H1 (cell line): ENCODE results near the gene MPPED1. TPM values are rescaled to one million over a fixed set of nuclear protein-coding genes. Genes with fewer than 3 reads are reported as not detected.

Source experiments
- CTCF ChIA-PET: fragments of 300-600 bp; sonication (Branson Sonifier 250); formaldehyde crosslinking; loops from one replicate; lab custom pipeline; 2021; ENCODE audit not compliant: partially characterized antibody; lab: Charles Lee
- POLR2A ChIA-PET: fragments of 300-600 bp; sonication (Branson Sonifier 250); formaldehyde crosslinking; loops from one replicate; lab custom pipeline; 2021; ENCODE audit warnings: inconsistent platforms; ENCODE audit not compliant: partially characterized antibody; lab: Charles Lee
- DNase-seq, 2 experiments: peaks; one replicate each; pipeline versions ENCODE4 v3.0.0 to v3.0.0-alpha.2; 2010 to 2022; ENCODE audit warnings: low spot score in 2 of 2, low read depth in 1 of 2, mixed read lengths in 1 of 2
- FAIRE-seq: peaks from 2 replicates; lab custom pipeline; 2011; peaks lifted over from hg19 to GRCh38; lab: Jason Lieb, UNC
- H2AFZ ChIP-seq: 2 replicates; pipeline ENCODE4 v1.8.1; 2012; ENCODE audit warnings: low read length, inconsistent platforms
- H2AK5ac ChIP-seq: 2 replicates; pipeline ENCODE4 v1.6.1; 2013; ENCODE audit warnings: low read depth, low read length
- H2BK120ac ChIP-seq: replicated peaks from 2 replicates; pipeline ENCODE3; 2013; ENCODE audit warnings: low read depth, low read length, inconsistent platforms
- H2BK12ac ChIP-seq: 2 replicates; pipeline ENCODE4 v1.6.1; 2013; ENCODE audit warnings: low read depth, low read length
- H2BK15ac ChIP-seq: 2 replicates; pipeline ENCODE4 v1.6.1; 2013; ENCODE audit warnings: low read length
- H2BK20ac ChIP-seq: 2 replicates; pipeline ENCODE4 v1.6.1; 2013; ENCODE audit warnings: low read length
- H2BK5ac ChIP-seq: 2 replicates; pipeline ENCODE4 v1.6.1; 2013; ENCODE audit warnings: low read depth, low read length
- H3K14ac ChIP-seq: 2 replicates; pipeline ENCODE4 v1.6.1; 2013; ENCODE audit warnings: inconsistent platforms; ENCODE audit not compliant: insufficient read length
- H3K18ac ChIP-seq: 2 replicates; pipeline ENCODE4 v1.6.1; 2013; ENCODE audit warnings: low read length; ENCODE audit errors: extremely low read depth
- H3K23ac ChIP-seq: 2 replicates; pipeline ENCODE4 v1.6.1; 2013; ENCODE audit warnings: inconsistent platforms; ENCODE audit not compliant: insufficient read length
- H3K23me2 ChIP-seq: 2 replicates; pipeline ENCODE4 v1.6.1; 2013; ENCODE audit warnings: low read depth, low read length
- H3K27ac ChIP-seq: 2 replicates; pipeline ENCODE4 v1.6.1; 2011; ENCODE audit warnings: low read depth, low read length, inconsistent platforms
- H3K27me3 ChIP-seq, 4 experiments: replicated peaks in 1 of 4; 1 replicate in 1 of 4; 2 replicates in 3 of 4; pipeline versions ENCODE4 v1.6.1 to v1.8.1; 2011 to 2013; ENCODE audit warnings: low read length in 3 of 4, mild to moderate bottlenecking in 3 of 4, inconsistent platforms in 2 of 4, mixed read lengths in 2 of 4, moderate library complexity in 1 of 4; ENCODE audit not compliant: control insufficient read depth in 3 of 4, insufficient read depth in 3 of 4; ENCODE audit errors: extremely low read depth in 1 of 4
- H3K36me3 ChIP-seq, 4 experiments: 2 replicates each; pipeline versions ENCODE4 v1.6.1 to v1.8.1; 2011 to 2013; ENCODE audit warnings: mild to moderate bottlenecking in 4 of 4, low read length in 3 of 4, moderate library complexity in 2 of 4, control low read depth in 1 of 4, inconsistent platforms in 1 of 4; ENCODE audit not compliant: insufficient read depth in 4 of 4, control insufficient read depth in 2 of 4
- H3K4ac ChIP-seq: replicated peaks from 2 replicates; pipeline ENCODE3; 2013; ENCODE audit warnings: low read length, low read depth, mixed read lengths, inconsistent platforms; ENCODE audit not compliant: insufficient read length
- H3K4me1 ChIP-seq, 4 experiments: replicated peaks in 1 of 4; 1 replicate in 1 of 4; 2 replicates in 3 of 4; pipeline versions ENCODE4 v1.6.1 to v1.8.1; 2011 to 2013; ENCODE audit warnings: low read length in 3 of 4, inconsistent platforms in 2 of 4, mixed read lengths in 1 of 4; ENCODE audit not compliant: insufficient read depth in 4 of 4, control insufficient read depth in 3 of 4
- H3K4me2 ChIP-seq, 2 experiments: 2 replicates each; pipeline versions ENCODE4 v1.6.1 to v1.8.1; 2011 to 2013; ENCODE audit warnings: low read depth in 2 of 2, low read length in 2 of 2, control low read depth in 1 of 2, inconsistent platforms in 1 of 2, mild to moderate bottlenecking in 1 of 2; ENCODE audit not compliant: insufficient read depth in 1 of 2
- H3K4me3 ChIP-seq, 4 experiments: fragments of 200-600, 300-600 bp in 1 of 4; sonication (generic), shearing (Covaris generic), sonication (Bioruptor Twin) in 1 of 4; 2 replicates each; pipeline versions ENCODE4 v1.5.1 to v1.8.1; 2011 to 2016; ENCODE audit warnings: low read length in 4 of 4, low read depth in 3 of 4, control low read depth in 2 of 4, inconsistent platforms in 2 of 4, mild to moderate bottlenecking in 2 of 4, mixed read lengths in 1 of 4, moderate library complexity in 1 of 4; ENCODE audit not compliant: insufficient read depth in 2 of 4; ENCODE audit errors: extremely low read depth in 1 of 4
- H3K56ac ChIP-seq: replicated peaks from 2 replicates; pipeline ENCODE3; 2013; ENCODE audit warnings: low read depth, mild to moderate bottlenecking, mixed read lengths, low read length, inconsistent platforms; ENCODE audit not compliant: insufficient read length
- H3K79me1 ChIP-seq: 2 replicates; pipeline ENCODE4 v1.6.1; 2013; ENCODE audit warnings: low read depth, low read length, control low read depth
- H3K79me2 ChIP-seq, 2 experiments: 2 replicates each; pipeline versions ENCODE4 v1.6.1 to v1.8.1; 2012 to 2013; ENCODE audit warnings: low read length in 2 of 2, mild to moderate bottlenecking in 2 of 2, inconsistent platforms in 1 of 2; ENCODE audit not compliant: insufficient read depth in 2 of 2, control insufficient read depth in 1 of 2
- H3K9ac ChIP-seq, 4 experiments: replicated peaks in 1 of 4; 1 replicate in 1 of 4; 2 replicates in 3 of 4; pipeline versions ENCODE4 v1.6.1 to v1.8.1; 2011 to 2013; ENCODE audit warnings: low read depth in 3 of 4, low read length in 3 of 4, control low read depth in 2 of 4, mild to moderate bottlenecking in 2 of 4, moderate library complexity in 2 of 4, inconsistent platforms in 1 of 4; ENCODE audit errors: extremely low read depth in 1 of 4
- H3K9me3 ChIP-seq, 2 experiments: 2 replicates each; pipeline versions ENCODE4 v1.6.1 to v1.8.1; 2012 to 2013; ENCODE audit warnings: mild to moderate bottlenecking in 2 of 2, moderate library complexity in 2 of 2, control low read depth in 1 of 2, inconsistent platforms in 1 of 2, low read depth in 1 of 2, low read length in 1 of 2, mixed read lengths in 1 of 2; ENCODE audit not compliant: insufficient read depth in 2 of 2
- H4K20me1 ChIP-seq, 2 experiments: replicated peaks in 1 of 2; 2 replicates each; pipeline versions ENCODE3 to v1.8.1; 2011 to 2013; ENCODE audit warnings: inconsistent platforms in 2 of 2, low read length in 2 of 2, mild to moderate bottlenecking in 1 of 2; ENCODE audit not compliant: insufficient read depth in 2 of 2, control insufficient read depth in 1 of 2
- H4K5ac ChIP-seq: 2 replicates; pipeline ENCODE4 v1.6.1; 2013; ENCODE audit warnings: low read length, low read depth, mixed read lengths, inconsistent platforms; ENCODE audit not compliant: insufficient read length
- H4K8ac ChIP-seq: 2 replicates; pipeline ENCODE4 v1.8.0; 2013; ENCODE audit warnings: mild to moderate bottlenecking, moderate library complexity, low read length, inconsistent platforms; ENCODE audit not compliant: insufficient read depth; ENCODE audit errors: extremely low read depth
- H4K91ac ChIP-seq: replicated peaks from 2 replicates; pipeline ENCODE3; 2013; ENCODE audit warnings: low read length, mixed read lengths, inconsistent platforms; ENCODE audit not compliant: insufficient read length
- BRCA1 ChIP-seq: IDR thresholded peaks from 2 replicates; pipeline ENCODE4 v1.6.1; 2012; ENCODE audit warnings: low read depth, low read length, improper control_type of control experiment
- CBX5 ChIP-seq: fragments of 300-800, 300-1000 bp; sonication (generic); IDR thresholded peaks from 2 replicates; pipeline ENCODE4 v1.7.1; 2016; ENCODE audit warnings: antibody characterized with exemption, low read length, low read depth
- E2F6 ChIP-seq: IDR thresholded peaks from 2 replicates; pipeline ENCODE4 v1.6.1; 2012; ENCODE audit warnings: inconsistent platforms
- EZH2 ChIP-seq: fragments of 200-600 bp; sonication (generic); IDR thresholded peaks from 2 replicates; pipeline ENCODE4 v1.7.1; 2012; ENCODE audit warnings: low read depth, mild to moderate bottlenecking, moderate library complexity, low read length, inconsistent platforms; ENCODE audit not compliant: severe bottlenecking
- KDM4A ChIP-seq: IDR thresholded peaks from one replicate; pipeline ENCODE4 v1.7.1; 2012; ENCODE audit warnings: low read depth, mild to moderate bottlenecking, moderate library complexity, low read length, inconsistent platforms; ENCODE audit not compliant: severe bottlenecking
- RFX5 ChIP-seq: IDR thresholded peaks from 2 replicates; pipeline ENCODE4 v1.6.1; 2011; ENCODE audit warnings: low read depth, low read length, improper control_type of control experiment, borderline replicate concordance
- SP1 ChIP-seq: IDR thresholded peaks from 2 replicates; pipeline ENCODE4 v1.6.1; 2011; ENCODE audit warnings: low read depth, low read length
- YY1 ChIP-seq: IDR thresholded peaks from 2 replicates; pipeline ENCODE4 v1.6.1; 2011; ENCODE audit warnings: low read depth, mild to moderate bottlenecking, low read length
- WGBS, 2 experiments: shearing (Covaris generic) in 1 of 2; methylation state at CpG; one replicate each; pipeline versions ENCODE4 v1.1.6 to v1.1.7; 2013 to 2015; ENCODE audit warnings: low lambda C conversion rate in 2 of 2, mixed read lengths in 2 of 2, inconsistent platforms in 1 of 2, low coverage in 1 of 2, missing lambda C conversion rate in 1 of 2; ENCODE audit not compliant: insufficient replicate concordance in 2 of 2, insufficient coverage in 1 of 2, insufficient read length in 1 of 2; ENCODE audit errors: extremely low coverage in 1 of 2, missing lambda C conversion rate in 1 of 2; 5-methylcytosine and 5-hydroxymethylcytosine counted together
- polyA plus RNA-seq, 7 experiments: library from polyadenylated mRNA; depleted of rRNA in 3 of 7; stranded (reverse) in 5 of 7; unstranded in 2 of 7; fragments of >200 nt in 5 of 7; fragments of 200-250 nt in 2 of 7; gene quantifications; 1 replicate in 5 of 7; 2 replicates in 1 of 7; 4 replicates in 1 of 7; pipeline versions ENCODE4 v1.2.1 to v1.2.3, GENCODE V29; 2011 to 2013; ENCODE audit warnings: missing spikeins in 2 of 7, mixed read lengths in 2 of 7
- total RNA-seq: library from RNA; stranded (reverse); fragmentation: NEBNext Ultra II Directional; extraction: Animal tissue kit (Norgen Biotek cat#: 25700); gene quantifications from 2 replicates; pipeline ENCODE4 v1.2.1, GENCODE V29; 2021
- TF ChIP-seq, protein P1 (sequence below), 3 experiments: IDR thresholded peaks; 1 replicate in 2 of 3; 2 replicates in 1 of 3; pipeline versions ENCODE4 v1.5.1 to v1.6.1; 2011; ENCODE audit warnings: low read length in 3 of 3, mild to moderate bottlenecking in 3 of 3, inconsistent platforms in 2 of 3, low read depth in 1 of 3, moderate library complexity in 1 of 3; ENCODE audit not compliant: insufficient read depth in 1 of 3; ENCODE audit errors: control extremely low read depth in 1 of 3

The MPPED1 gene
- total and polyA plus RNA-seq, 2 of the 8 experiments (the other 6 are each of a cell fraction or from before 2014, with no cell fraction given): 0.29 to 0.37 TPM

DNA sequence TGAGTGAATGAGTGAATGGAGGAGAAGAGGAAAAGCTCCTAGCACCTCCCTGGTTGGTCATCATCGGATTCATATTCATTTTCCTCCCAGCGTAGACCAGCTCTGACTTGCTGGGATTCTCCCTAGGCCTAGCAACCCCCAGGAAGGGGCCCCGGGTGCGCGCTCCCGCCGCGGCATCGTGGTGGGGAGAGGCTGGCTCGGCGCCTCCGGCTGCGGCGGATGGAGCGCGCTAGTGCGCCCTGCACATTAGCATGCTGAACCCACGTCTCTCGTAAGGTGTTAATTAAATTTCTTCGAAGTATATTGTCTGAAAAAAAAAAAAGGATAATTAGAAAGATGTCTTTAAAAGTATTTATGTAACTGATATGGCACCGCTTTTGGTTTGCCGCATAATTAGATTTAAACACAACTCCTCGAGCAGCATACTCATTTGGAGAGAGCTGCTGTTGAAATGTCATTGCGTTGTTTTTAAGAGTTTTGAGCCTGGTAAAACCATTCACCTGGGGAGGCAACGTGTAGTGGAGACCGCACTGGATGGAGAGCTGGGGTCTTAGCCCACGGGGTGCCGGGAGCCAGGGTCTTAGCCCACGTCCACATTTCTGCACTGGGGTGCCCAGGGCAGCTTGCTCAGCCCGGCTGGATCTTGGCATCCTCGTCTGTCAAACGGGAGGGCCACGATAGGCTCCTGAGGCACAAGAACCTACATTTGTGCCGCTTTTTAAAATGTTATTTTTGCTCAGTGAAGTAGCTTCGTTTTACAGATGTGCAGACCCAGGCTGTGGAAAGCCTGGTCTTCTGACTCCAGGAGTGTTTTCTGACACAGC lies 21.8 kb downstream of the MPPED1 start:
- Histone ChIP-seq H2AFZ (no peak overlapping the region), H3K9ac (no peak overlapping the region), H2BK12ac (no peak overlapping the region), H3K4ac (no peak overlapping the region), H3K4me3 (no peak overlapping the region), H3K23me2 (no peaks in the 10 kb centered on the region), H2AK5ac (no peak overlapping the region), H3K27ac (no peak overlapping the region), H3K36me3 (no peaks in the 10 kb centered on the region), H3K56ac (no peak overlapping the region), H3K4me2 (no peak overlapping the region), H4K5ac (no peak overlapping the region), H3K9me3 (no peaks in the 10 kb centered on the region), H3K27me3 (peaks cover 0 to 1% (median 0%) of the 10 kb centered on the region in 4 experiments; a peak in 1 of 7 replicates), H4K91ac (no peak overlapping the region), H3K23ac (no peak overlapping the region), H3K79me2 (no peaks in the 10 kb centered on the region), H2BK120ac (no peak overlapping the region), H4K8ac (no peak overlapping the region), H2BK5ac (no peak overlapping the region), H2BK20ac (no peak overlapping the region), H3K4me1 (no peaks in the 10 kb centered on the region), H3K18ac (no peak overlapping the region), H3K79me1 (no peaks in the 10 kb centered on the region), H4K20me1 (no peaks in the 10 kb centered on the region), H3K14ac (no peak overlapping the region), H2BK15ac (no peak overlapping the region)
- DNase-seq (no peak), FAIRE-seq (no peak)
- CTCF ChIA-PET: interaction anchor here (0.6 to 1.8 kb wide), 7 partner anchors 9 to 429 kb away, joined by 3 to 10 read pairs (median 4); no protein-coding TSS in a partner anchor
- POLR2A ChIA-PET: no interaction called here
- WGBS, 2 experiments: 88% methylated on average over 35 of the region's 35 CpGs; no CpG with 5 or more reads in 1 of the 2 experiments
- no peak for TF ChIP-seq BRCA1
- TF ChIP-seq KDM4A: no peak
- no peak for TF ChIP-seq SP1
- TF ChIP-seq E2F6: no peak
- TF ChIP-seq, protein P1, sequence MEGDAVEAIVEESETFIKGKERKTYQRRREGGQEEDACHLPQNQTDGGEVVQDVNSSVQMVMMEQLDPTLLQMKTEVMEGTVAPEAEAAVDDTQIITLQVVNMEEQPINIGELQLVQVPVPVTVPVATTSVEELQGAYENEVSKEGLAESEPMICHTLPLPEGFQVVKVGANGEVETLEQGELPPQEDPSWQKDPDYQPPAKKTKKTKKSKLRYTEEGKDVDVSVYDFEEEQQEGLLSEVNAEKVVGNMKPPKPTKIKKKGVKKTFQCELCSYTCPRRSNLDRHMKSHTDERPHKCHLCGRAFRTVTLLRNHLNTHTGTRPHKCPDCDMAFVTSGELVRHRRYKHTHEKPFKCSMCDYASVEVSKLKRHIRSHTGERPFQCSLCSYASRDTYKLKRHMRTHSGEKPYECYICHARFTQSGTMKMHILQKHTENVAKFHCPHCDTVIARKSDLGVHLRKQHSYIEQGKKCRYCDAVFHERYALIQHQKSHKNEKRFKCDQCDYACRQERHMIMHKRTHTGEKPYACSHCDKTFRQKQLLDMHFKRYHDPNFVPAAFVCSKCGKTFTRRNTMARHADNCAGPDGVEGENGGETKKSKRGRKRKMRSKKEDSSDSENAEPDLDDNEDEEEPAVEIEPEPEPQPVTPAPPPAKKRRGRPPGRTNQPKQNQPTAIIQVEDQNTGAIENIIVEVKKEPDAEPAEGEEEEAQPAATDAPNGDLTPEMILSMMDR (IDR thresholded peaks at IDR 0.05; ENCODE audit: control extremely low read depth in 1 of 3, insufficient read depth in 1 of 3, low read depth in 1 of 3, low read length in 3 of 3): no peak
- TF ChIP-seq YY1: no peak
- TF ChIP-seq EZH2: no peak
- TF ChIP-seq RFX5: no peak
- no peak for TF ChIP-seq CBX5
